Measurements from ENCODE around the gene FBXO21. TPM values are rescaled to one million over a fixed set of nuclear protein-coding genes. Genes with fewer than 3 reads are reported as not detected.
"Not testable (repeated sequence)": the region's sequence is repeated elsewhere in the genome, so short reads cannot be mapped to it uniquely, and the experiment has no call there.

Gene FBXO21
- total RNA-seq, 1 donor from 2014 or later = 158 TPM

DNA sequence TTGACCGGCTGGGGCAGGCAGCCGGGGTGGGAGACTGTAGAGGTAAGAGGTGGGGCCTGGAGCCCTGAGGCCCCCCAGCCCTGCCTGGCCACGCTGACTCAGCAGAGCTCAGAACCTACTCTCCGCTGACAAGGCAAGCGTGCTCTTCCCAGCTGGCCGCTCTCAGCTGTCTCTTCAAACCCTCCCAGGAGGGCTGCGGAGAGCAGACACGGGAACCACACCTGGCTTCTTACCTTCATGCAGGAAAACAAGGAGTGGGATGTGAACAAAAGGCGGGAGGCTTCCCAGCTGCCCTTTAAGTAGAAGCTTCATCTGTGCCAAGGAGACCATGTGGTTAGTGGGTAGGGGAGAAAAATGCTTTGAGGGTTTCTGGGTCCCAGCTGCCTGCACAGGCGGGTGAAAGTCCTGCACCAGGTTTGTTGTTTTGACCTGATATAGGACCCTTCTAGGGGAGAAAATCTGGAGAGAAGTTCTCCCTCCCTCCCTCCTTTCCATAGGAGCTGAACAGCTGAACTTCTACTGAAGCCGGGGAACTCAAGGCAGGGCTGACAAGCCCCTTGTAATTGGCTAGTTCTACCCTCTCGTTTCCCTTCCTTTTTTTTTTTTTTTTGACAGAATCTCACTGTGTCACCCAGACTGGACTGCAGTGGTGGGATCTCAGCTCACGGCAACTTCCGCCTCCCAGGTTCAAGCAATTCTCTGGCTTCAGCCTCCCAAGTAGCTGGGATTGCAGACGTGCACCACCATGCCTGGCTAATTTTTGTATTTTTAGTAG is 78.3 kb downstream of the FBXO21 start:
- no peak for DNase-seq (ENCODE audit: low spot score in 2 of 2)

DNA sequence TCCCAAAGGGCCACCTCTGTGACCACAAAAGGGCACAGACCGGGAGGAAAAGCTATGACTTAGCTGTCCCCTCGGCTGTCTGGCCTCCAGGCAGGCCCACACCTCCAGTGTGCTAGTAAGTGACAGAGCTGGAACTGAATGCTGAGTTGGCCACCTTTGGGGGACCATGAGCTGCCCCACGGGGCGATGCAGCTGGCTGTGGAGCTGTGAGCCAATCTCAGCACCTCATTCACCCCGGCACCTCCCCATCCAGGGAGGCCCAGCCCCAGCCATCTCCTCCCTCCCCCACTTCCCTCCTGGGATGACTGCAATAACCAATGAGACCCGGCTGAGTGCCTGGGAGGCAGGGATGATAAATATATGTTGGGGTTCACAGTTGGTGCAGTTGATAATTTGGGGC is 78.9 kb downstream of the FBXO21 start:
- no peak for DNase-seq (ENCODE audit: low spot score in 2 of 2)

More for the DNA sequence above, 78.3 kb downstream of the FBXO21 start:
- no peak for FAIRE-seq

DNA sequence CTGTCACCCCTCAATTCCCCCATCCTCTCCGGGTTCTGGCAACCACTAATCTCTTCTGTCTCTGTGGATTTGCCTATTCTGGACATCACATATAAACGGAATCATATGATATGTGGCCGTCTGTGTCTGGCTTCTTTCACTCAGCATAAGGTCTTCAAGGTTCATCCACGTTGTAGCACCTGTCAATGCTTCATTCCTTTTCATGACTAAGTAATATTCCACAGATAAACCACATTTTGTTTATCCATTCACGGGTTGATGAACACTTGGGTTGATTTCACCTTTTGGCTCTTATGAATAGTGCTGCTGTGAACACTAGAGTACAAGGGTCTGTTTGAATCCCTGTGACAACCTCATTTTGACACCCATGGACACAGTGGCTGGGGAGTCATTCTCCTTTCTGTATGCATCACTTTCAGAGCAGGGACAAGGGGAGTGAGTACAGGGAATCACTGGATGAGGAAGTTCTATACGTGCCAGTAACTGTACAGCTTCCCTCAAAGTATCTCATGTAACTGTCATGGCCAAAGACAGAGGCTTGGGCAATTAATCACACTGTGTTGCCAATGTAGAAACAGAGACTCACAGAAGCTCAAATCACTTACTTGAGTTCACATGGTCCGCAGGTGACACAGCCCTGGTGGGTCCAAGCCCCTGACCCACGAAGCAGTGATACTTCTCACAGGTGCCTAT is 80.2 kb downstream of the FBXO21 start:
- FAIRE-seq (no peak), DNase-seq (ENCODE audit: low spot score in 2 of 2) (no peak)

More for the DNA sequence above, 78.9 kb downstream of the FBXO21 start:
- FAIRE-seq = no peak

DNA sequence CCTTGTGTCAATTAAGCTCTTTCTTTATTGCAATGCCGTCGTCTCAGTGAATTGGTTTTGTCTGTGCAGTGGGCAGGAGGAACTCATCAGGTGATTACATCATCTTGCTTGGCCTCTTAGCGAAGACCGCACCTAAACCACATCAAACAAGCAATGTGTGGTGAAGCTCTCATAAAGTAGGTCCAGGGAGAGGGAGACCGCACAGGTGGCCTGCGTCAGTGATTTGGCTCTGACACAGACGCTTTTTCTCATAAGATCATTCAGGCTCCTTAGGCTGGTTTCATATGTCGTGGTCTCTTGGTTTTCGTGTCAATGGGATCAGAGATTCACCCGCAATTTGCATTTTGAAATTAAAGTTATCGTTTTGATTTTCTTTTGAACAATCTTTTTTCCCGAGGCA is 84.4 kb downstream of the FBXO21 start:
- FAIRE-seq (no peak), DNase-seq (ENCODE audit: low spot score in 2 of 2) (no peak)

DNA sequence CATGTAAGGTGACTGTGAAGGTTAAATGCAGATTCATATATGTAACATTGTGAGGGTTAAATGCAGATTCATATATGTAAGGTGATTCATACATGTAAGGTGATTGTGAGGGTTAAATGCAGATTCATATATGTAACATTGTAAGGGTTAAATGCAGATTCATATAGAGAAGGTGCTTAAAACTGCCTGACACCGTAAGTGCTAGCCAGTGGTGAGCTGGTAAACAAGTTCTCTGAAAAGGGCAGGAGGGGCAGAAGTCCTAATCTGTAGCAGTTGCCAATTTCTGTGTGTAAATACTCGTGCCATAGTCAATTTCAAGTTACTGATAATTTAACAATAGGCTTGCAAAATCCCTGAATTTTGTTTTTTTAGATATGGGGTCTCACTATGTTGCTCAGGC is 86.3 kb downstream of the FBXO21 start:
- FAIRE-seq; DNase-seq (ENCODE audit: low spot score in 2 of 2): not testable (repeated sequence)

DNA sequence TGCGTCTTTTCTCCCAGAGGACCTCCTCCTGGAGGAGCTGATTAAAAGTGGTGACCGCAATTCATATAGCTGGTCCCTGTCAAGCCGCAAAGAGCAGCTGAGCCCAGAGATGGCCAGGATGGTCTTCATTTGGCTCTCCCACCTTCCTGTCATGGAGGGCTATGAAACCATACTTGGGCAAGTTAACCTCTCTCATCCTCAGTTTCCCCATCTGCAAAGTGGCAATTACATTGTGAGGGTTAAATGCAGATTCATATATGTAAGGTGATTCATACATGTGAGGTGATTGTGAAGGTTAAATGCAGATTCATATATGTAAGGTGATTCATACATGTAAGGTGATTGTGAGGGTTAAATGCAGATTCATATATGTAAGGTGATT is 87.5 kb downstream of the FBXO21 start:
- no peak for FAIRE-seq
- no peak for DNase-seq (ENCODE audit: low spot score in 2 of 2)

DNA sequence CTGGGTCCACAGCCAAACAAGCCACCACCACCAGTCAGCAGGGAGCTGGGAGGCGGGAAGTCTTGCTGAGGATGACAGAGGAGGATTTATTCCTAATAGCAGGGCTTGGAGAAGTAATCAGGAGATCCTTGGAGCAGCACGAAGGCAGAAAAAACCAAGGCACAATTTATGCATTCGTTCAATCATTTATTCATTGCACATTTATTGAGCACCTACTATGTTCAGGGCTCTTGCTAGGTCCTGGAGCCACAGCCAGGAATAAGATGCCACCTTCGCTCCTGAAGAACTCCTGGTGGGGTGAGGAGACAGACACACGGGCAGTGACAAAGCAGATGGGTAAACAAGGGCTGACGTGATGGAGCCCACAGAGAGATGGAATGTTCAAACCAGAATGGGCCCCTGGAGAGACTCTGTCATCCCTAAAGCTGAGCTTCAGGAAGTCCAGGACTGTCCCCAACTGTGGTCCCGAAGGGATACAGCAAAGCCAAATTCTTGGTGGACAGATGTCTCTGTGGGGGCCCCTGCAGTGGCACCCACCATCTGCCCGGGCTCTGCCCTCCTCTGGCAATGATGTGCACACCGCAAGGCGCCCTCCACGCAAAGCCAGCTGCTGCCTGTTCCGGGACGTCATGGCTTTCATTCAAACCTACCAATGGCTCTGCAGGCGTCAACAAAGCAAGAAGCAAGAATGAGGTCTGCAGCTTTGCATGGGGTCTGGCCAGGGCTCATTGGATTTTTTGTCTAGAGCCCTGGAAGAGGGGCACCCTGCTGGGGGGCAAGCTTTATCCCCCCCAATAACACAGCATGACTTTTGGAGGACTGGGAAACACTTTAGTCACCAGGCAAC is 88.1 kb downstream of the FBXO21 start:
- FAIRE-seq = no peak
- DNase-seq (ENCODE audit: low spot score in 2 of 2) = no peak

DNA sequence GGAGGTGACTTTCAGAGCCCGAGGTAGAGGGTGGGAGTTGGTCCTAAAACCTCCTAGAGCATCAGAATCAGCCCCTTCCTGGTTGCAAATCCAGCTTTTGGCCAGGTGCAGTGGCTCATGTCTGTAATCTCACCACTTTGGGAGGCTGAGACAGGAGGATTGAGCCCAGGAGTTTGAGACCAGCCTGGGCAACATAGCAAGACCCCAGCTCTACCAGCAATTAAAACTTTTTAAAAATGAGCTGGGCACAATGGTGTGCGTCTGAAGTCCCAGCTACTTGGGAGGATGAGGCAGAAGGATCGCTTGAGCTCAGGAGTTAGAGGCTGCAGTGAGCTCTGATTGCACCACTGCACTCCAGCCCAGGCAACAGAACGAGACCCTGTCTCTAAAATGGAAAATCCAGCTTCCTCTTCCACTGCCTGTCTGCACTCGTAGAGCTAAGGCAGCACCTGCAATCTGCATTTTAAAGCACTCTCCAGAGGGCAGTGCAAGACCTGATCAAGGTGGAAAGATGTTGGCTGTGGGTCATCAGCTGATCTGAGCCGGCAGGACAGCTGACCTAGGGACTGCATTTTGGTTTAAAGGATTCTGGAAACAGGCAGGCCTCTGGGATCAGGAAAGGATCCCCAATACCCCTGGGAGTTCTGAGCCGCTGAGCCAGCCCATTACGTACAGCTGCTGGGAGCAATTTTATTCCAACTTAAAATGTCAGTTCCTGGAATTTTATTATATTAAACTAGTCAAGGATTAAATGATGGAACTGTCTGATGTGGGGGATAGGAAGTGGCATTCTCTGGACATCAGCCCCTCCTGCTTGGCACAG is 89.2 kb downstream of the FBXO21 start:
- DNase-seq (ENCODE audit: low spot score in 2 of 2) = no peak
- no peak for FAIRE-seq

DNA sequence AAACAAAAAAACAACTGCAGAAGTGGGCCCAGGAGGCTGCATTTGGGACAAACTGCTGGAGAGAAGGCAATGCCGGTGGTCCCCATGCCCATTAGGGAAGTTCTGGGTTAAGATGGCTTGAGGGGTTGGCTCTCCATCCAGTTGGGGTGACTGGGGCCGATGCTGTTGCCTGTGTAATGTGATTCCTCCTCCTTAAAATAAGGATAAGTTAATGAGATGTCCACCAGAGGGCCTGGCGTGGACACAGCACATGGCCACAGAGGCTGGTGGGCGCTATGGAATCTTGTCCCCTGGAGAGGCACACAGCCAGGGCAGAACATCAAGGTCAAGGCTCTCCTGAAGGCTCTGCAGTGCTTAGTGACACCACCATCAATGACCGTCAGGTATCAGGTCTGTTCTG is 90.0 kb downstream of the FBXO21 start:
- FAIRE-seq = no peak
- DNase-seq (ENCODE audit: low spot score in 2 of 2) = no peak

DNA sequence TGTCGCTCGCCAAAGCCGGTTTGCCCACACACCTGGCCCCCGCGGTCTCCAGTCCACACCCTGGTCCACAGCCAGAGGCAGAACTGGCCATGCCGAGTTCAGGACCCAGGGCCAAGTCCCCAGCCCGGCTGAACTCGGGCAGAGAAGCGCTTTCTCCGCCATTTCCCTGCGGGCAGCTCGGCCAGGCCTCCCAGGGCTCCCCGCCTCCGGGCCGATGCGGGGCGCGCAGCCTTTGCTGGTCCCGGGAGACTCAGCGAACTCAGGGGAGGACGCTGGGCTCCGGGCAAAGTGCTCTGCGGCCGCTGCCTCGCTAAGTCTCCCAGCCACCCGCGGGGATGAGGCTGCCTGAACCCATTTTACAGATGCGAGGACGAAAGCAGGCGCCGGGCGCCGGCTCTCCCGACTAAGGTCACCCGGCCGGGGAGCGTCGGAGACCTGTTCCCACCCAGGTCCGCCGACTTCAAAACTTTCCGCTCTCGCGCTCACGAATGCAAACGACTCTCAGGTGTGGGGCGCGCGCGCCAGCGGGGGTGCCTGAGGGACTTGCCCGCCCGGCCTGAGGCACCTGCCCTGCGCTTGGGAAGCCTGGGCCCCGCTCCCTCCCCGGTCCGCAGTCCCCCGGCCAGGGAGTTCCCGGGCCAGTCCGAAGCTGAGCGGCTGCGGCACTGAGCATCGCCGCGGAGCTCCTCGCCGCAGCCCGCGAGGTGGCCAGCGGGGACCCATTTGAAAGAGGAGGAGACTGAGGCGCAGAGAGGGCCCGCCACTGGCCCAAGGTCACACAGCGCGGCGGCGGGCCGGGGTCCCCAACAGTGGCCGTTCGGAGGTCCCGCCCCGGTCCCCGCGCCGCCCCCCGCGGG is 91.7 kb downstream of the FBXO21 start:
- no peak for DNase-seq (ENCODE audit: low spot score in 2 of 2)
- FAIRE-seq = no peak

DNA sequence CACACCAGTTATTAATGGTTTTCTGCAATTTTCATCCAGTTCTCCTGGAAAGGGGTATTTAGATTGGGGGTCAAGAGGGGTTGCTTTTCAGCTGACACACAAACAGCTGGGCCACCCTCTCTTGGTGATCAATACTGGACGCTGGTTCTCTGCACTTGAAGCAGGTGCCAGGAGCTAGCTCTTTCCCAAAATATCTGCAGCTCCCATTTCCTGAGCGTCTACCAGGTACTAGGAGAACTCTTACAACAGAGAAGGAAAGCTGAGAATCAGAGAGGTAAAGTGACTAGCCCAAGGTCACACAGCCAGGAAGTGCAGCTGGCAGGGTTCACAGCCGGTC is 92.3 kb downstream of the FBXO21 start:
- FAIRE-seq (no peak), DNase-seq (ENCODE audit: low spot score in 2 of 2) (no peak)

DNA sequence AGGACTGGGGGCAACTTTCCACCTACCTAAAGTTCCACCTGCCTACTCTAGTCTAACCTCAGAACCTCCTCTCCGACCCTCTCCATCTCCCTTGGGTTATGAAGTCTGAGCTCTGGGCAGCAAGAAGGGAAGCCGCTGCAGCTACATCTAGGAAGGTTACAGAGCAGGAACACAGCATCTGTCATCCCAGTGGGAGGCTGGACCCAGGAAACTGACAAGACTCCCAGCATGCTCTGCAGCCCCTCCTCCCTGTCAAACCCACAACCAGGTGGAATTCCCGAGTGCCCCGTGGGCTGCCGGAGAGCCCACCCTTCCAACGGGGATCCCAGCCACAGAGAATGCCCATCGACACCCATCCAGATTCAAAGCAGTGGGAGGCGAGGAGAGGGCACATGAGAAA is 93.1 kb downstream of the FBXO21 start:
- DNase-seq (ENCODE audit: low spot score in 2 of 2) (no peak), FAIRE-seq (no peak)

DNA sequence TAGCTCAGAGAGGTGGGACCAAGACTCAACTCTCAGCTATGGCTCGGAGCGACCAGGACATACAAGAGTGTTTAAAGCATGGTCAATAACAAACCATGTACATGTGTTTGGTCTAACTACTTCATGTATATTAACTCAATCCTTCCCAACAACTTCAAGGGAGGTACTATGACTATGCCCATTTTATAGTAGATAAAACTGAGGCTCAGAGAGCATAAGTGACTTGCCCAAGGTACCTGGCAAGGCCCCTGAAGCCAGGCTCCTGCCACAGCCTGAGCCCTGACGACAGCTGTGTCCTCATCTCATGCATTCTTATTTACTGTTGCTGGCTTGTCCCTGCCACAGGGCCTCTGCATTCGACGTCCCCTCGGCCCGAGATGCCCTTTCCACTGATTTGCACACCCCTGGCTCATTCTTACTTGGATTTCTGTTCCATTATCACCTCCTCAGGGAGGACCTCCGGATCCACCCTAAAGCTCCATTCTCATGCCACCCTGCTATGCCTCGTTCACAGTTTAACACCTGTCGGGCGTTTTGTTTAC is 93.7 kb downstream of the FBXO21 start:
- FAIRE-seq = no peak
- no peak for DNase-seq (ENCODE audit: low spot score in 2 of 2)

DNA sequence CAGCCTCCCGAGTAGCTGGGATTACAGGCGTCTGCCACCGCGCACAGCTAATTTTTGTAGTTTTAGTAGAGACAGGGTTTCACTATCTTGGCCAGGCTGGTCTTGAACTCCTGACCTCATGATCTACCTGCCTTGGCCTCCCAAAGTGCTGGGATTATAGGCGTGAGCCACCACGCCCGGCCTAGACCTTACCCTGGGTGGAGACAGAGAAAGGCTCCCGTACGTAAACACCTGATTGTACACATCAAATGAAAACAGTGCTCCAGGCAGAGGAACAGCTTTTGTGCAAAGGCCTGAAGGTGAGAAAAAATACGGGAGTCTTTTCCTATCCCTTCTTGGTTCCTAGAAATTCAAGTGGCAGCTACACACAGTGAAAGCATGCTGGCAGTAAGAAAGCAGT is 95.1 kb downstream of the FBXO21 start:
- DNase-seq (ENCODE audit: low spot score in 2 of 2); FAIRE-seq: not testable (repeated sequence)

DNA sequence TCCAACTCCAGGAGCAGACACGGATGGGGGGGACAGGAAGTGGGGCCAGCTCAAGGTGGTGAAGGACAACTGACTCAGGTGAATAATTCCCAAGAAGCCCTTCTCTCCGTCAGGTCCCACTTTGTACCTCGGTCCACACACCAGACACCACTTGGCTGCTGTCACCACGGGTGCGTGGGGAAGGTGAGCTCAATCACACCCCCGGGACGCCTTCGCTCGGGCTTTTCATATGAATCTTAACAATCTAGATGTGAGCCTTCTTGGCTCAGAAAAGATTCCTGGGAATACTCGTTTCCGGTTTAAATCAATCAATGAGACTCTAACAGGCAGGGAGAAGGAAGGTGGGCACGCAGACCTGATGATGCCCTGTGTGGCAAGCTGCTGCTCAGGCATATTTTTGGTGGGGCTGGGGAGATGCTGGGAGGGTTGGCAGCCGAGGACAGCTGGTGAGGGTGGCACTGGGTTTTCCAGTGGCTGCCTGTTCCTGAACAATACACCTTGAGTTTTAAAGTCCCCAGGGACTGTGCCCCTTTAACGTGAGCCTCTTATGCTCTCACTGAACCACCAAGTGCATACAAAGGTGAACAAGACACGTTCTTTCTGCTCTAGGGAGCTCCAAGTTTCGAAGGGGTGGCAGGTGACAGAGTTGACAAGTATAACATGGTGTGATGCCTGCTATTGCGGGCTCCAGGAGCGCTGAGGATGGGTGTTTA is 96.2 kb downstream of the FBXO21 start:
- FAIRE-seq (no peak), DNase-seq (ENCODE audit: low spot score in 2 of 2) (no peak)

DNA sequence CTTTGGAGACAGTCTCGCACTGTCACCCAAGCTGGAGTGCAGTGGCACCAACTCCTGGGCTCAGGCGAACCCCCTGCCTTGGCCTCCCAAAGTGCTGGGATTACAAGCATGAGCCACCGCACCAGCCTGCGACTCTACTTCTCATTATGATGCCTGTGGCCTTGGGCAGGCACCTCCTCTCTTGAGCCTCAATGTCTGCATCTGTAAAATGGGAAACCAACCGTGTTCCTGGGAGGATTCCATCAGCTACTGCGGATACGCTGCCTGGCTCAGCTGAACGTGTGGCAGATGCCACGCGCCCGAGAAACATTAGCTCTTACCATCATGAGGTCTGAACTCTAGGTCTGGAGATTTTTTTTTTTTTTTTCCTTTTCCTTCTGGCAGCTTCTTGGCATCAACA is 96.8 kb downstream of the FBXO21 start:
- FAIRE-seq (no peak), DNase-seq (ENCODE audit: low spot score in 2 of 2) (no peak)

DNA sequence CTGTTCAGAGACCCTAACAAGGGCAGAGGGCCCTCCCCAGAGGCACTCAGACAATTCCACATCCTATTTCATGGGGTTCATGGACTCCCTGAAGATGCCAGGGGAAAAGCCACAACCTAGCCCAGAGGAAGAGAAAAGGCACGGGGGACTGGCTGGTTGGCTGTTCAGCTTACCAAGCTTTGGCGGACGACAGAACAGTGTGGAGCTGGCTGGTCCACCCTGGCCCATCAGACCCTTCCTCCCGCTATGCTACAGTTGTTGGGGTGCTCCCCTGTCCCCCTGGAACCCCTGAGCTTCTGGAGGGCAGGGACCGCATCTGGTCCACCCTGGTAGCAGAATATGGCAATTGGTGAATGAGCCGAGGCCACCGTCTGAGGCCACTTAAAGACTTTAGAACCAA is 97.4 kb downstream of the FBXO21 start:
- FAIRE-seq (no peak), DNase-seq (ENCODE audit: low spot score in 2 of 2) (no peak)

DNA sequence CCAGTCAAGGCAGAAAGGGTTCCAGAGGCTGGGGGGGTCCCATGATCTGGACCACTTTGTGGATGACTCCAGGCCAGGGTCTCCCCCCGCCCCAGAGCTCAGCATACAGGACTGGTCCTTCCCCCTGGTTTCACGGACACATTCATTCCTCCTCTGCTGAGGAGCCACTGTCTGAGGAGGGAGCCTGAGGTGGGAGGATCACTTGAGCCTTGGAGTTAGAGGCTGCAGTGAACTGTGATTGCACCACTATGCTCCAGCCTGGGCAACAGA is 97.8 kb downstream of the FBXO21 start:
- no peak for DNase-seq (ENCODE audit: low spot score in 2 of 2)
- FAIRE-seq = no peak
